HG02981 (cell line): ENCODE data around the gene ANKRD55.
"Not testable (repeated sequence)": the region's sequence is repeated elsewhere in the genome, so short reads cannot be mapped to it uniquely, and the experiment has no call there.

Experiments
- ATAC-seq: cut with Tn5 transposase; IDR thresholded peaks from one replicate; pipeline ENCODE4 v1.9.1; 2021; ENCODE audit warnings: mild to moderate bottlenecking, moderate library complexity; ENCODE audit not compliant: unreplicated experiment

The ANKRD55 gene

GRCh38 chr5:56253924-56254323 is 20.8 kb upstream of the ANKRD55 start:
- ATAC-seq = no peak

GRCh38 chr5:56253126-56253525 is 20.0 kb upstream of the ANKRD55 start:
- ATAC-seq = no peak

GRCh38 chr5:56251918-56252553 is 18.9 kb upstream of the ANKRD55 start:
- ATAC-seq = no peak

- ATAC-seq = no peak
Observed at GRCh38 chr5:56251440-56251839, 18.3 kb upstream of the ANKRD55 start.

GRCh38 chr5:56250011-56250410 is 16.9 kb upstream of the ANKRD55 start:
- no peak for ATAC-seq

GRCh38 chr5:56249085-56249484 is 16.0 kb upstream of the ANKRD55 start:
- not testable (repeated sequence) for ATAC-seq

- ATAC-seq = no peak
Observed at GRCh38 chr5:56247592-56247991, 14.5 kb upstream of the ANKRD55 start.

- no peak for ATAC-seq
Observed at GRCh38 chr5:56246769-56247168, 13.6 kb upstream of the ANKRD55 start.

- no peak for ATAC-seq
Observed at GRCh38 chr5:56245481-56245880, 12.4 kb upstream of the ANKRD55 start.

GRCh38 chr5:56244627-56245026 is 11.5 kb upstream of the ANKRD55 start:
- ATAC-seq = no peak

GRCh38 chr5:56242271-56242670 is 9.1 kb upstream of the ANKRD55 start:
- not testable (repeated sequence) for ATAC-seq

- no peak for ATAC-seq
Observed at GRCh38 chr5:56232538-56232937, 592 bp downstream of the ANKRD55 start.

GRCh38 chr5:56230576-56230975 is 2.6 kb downstream of the ANKRD55 start:
- ATAC-seq = no peak

- ATAC-seq = no peak
Observed at GRCh38 chr5:56229111-56229510, 4.0 kb downstream of the ANKRD55 start.

- ATAC-seq = no peak
Observed at GRCh38 chr5:56228631-56229030, 4.5 kb downstream of the ANKRD55 start.

GRCh38 chr5:56227691-56228090 is 5.4 kb downstream of the ANKRD55 start:
- no peak for ATAC-seq

- ATAC-seq = not testable (repeated sequence)
Observed at GRCh38 chr5:56223298-56223697, 9.8 kb downstream of the ANKRD55 start.

GRCh38 chr5:56221601-56222000 is 11.5 kb downstream of the ANKRD55 start:
- not testable (repeated sequence) for ATAC-seq

GRCh38 chr5:56215019-56215830 is 17.9 kb downstream of the ANKRD55 start:
- no peak for ATAC-seq

- ATAC-seq = not testable (repeated sequence)
Observed at GRCh38 chr5:56213886-56214535, 19.1 kb downstream of the ANKRD55 start.

GRCh38 chr5:56212130-56212879 is 20.8 kb downstream of the ANKRD55 start:
- ATAC-seq = no peak
